Activated CD4-positive, CD25-positive, alpha-beta regulatory T cell treated with anti-CD3 and anti-CD28 coated beads, Interleukin-2, amount 50 U/mL, for 72 hours (primary cell): ENCODE measurements around the gene TMEM121.

Experiments used
- DNase-seq: peaks from one replicate; pipeline ENCODE4 v3.0.0; 2021

The TMEM121 gene

DNA sequence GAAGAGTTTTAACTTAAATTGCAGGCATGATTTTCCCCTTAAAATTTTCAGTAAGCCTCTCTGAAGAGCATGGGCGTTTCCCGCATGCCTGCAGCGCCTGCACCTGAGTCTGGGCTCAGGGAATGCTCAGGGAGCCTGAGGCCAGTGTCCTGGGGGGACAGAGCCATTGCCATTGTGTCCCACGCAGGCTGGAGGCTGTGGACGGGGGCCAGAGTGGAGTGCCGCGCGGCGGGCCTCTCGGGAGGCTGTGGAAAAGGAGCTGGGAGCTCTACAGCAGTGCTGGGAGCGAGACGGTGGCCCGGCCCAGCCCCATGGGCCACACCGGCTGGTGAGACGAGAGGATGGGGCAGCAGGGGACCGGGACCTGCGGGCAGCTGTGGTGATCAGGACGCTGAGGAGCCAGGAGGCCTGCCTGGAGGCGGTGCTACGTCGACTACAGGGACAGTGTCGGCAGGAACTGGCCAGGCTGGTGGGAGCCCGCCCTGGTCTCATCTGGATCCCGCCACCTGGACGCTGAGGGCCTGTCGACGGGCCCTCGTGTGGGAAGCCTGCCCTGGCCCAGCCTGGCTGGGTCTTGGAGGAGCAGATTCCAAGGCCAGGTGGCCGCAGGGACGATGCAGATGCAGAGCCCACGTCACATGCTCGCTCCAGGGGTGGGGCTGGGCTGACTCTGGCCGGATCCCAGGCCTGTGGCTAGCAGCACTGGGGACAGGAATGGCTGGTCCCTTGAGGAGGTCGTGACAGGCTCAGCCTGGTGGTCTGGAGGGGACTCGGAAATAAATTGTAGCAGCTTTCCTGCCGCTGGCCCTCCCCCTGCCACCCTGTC is 27.7 kb upstream of the TMEM121 start:
- no peak for DNase-seq

GRCh38 chr14:105499256-105500035 is 26.9 kb upstream of the TMEM121 start:
- DNase-seq, result no peak

DNA sequence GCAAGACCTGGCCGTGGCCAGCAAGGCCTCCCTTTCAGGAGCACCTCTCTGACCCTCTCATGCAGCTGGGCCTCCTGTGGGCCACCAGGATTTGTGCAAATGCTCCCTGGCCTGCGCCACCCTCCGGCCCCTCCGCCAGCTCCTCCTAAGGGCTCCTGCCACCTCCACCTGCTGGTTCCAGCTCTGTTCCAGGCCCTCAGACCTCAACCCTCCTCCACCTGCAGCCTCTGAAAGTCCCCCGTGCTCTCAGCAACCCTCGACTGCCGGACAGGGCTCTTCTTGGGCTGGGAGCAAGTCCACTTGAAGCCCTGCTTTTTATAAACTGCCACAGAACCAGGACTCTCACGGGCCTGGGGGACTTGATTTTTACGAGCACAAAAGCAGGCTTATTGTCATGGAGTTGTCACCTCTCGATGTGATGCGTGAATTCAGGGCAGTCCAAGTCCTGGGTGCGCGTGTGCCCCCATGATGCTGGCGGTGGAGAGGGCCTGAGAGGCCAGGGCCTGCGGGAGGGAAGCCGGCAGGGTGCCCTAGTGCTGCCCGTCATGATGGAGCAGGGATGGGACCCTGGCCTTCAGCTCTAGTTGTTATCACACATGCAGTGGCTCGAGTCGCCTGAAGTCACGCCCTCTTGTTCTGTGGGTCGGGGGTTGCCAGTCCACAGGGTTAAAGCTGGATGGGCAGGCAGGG is 26.2 kb upstream of the TMEM121 start:
- no peak for DNase-seq

GRCh38 chr14:105500726-105501101 is 25.7 kb upstream of the TMEM121 start:
- no peak for DNase-seq

DNA sequence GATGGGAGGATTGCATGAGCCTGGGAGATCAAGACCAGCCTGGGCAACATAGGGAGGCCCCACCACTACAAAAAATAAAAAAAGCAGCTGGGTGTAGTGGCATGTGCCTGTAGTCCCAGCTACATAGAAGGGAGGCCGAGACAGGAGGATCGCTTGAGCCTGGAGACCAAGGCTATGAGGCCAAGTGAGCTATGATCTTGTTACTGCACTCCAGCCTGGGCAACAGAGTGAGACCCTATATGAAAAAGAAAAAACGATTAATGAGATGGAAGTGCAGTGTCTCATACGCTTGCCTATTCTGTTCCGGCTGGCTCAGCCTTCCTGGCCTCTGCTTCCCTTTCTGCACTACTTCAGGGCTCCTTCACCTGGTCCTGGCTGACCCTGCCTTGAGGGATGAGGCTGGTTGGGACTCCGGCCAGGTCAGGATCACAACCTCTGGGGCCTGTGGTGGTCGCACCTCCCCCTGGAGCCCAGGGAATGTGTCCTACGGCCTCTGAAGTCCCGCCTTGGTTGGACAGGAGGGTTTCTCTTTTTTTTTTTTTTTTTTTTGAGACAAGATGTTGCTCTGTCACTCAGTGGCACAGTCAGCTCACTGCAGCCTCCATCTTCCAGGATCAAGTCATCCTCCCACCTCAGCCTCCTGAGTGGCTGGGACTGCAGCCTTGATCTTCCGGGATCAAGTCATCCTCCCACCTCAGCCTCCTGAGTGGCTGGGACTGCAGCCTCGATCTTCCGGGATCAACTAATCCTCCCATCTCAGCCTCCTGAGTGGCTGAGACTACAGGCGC is 24.7 kb upstream of the TMEM121 start:
- no peak for DNase-seq

GRCh38 chr14:105502446-105503295 is 23.7 kb upstream of the TMEM121 start:
- no peak for DNase-seq

GRCh38 chr14:105503296-105503640 is 23.1 kb upstream of the TMEM121 start:
- DNase-seq, result no peak

DNA sequence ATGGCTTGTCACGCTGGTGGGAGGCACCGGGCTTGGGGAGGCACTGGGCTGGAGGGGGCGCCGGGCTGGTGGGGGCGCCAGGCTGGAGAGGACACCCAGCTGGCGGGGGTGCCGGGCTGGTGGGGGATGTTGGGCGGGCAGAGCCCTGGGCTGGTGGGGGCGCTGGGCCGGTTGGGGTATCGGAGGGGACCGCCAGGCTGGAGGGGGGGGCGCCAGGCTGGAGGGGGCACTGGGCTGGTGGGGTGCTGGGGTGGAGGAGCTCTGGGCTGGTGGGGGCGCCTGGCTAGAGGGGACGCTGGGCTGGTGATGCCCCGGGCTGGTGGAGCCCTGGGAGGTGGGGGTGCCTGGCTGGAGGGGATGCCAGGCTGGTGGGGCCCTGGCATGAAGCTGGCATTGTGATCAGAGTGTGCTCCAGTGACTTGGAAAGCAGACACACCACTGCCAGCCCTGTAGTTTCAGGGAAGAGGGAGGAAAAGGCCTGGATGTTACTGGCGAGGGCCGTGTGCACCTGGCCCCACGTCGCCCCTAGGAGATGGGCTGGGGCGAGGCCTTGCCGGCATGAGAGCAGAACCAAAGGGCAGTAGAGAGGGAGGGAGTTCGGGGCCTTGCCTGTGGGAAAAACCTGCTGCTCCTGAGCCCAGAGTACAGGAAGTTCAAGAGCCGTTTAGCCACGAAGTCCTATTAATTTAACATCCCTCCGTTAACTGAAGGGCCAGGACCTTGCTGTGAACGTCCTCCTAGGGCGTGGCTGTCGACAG is 22.3 kb upstream of the TMEM121 start:
- DNase-seq, result no peak

DNA sequence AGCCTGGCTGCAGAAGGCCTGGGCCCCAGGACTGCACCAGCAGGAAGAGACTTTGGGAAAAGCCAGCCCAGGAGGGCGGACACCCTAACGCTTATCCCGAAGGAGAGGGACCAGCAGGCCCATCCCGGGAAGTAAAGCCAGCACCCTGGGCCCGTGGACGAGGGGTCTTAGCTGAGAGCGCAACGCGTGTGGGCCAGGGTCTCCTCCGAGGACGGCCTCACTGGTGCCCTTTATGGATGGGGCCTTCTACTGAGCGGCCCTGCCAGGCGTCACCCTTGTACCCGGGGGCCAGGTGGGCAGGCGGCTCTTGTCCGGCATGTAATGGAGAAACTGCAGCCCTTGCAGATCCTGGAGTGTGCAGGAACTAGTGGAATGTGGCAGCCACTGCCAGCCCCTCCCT is 21.3 kb upstream of the TMEM121 start:
- no peak for DNase-seq

GRCh38 chr14:105507247-105507646 is 19.1 kb upstream of the TMEM121 start:
- no peak for DNase-seq

- DNase-seq, result no peak
Measured at GRCh38 chr14:105508069-105508468, 18.3 kb upstream of the TMEM121 start.

GRCh38 chr14:105508601-105509000 is 17.8 kb upstream of the TMEM121 start:
- DNase-seq, result no peak

GRCh38 chr14:105517096-105517495 is 9.3 kb upstream of the TMEM121 start:
- DNase-seq, result no peak

GRCh38 chr14:105519946-105520698 is 6.3 kb upstream of the TMEM121 start:
- DNase-seq, result no peak

- DNase-seq, result no peak
Measured at GRCh38 chr14:105525326-105525725, 1.1 kb upstream of the TMEM121 start.

DNA sequence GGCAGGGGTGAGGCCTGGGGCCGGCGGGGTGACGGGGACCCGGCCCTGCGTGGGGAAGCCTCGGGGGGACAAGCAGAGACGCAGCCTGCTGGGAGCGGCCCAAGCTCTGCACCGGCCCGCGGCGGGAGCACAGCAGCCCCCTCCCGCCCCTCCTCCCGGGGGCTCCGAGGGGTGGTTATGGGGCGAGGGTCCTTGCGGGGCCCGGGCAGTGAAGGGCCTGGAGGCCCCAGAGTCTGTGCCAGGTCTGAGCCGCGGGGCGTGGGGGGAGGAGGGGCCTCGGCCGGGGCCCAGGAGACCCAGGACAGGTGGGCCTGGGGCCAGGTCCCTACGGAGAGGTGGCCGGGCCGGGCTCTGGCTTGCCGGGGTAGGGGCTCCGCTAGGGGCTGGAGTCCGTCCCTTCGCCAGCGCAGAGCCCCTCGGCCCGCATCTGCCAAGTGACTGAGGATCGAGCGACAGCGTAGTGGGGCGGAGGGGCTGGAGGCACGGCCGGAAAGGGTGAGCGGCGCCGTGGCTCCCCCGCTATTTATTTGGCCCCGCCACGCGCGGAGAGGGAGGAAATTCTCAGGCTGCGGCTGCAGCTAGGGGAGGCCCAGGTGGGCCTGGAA is 495 bp downstream of the TMEM121 start:
- peak; percentile 34 for DNase-seq

- peak; percentile 32 for DNase-seq
Measured at GRCh38 chr14:105527381-105527825, 1.0 kb downstream of the TMEM121 start.

DNA sequence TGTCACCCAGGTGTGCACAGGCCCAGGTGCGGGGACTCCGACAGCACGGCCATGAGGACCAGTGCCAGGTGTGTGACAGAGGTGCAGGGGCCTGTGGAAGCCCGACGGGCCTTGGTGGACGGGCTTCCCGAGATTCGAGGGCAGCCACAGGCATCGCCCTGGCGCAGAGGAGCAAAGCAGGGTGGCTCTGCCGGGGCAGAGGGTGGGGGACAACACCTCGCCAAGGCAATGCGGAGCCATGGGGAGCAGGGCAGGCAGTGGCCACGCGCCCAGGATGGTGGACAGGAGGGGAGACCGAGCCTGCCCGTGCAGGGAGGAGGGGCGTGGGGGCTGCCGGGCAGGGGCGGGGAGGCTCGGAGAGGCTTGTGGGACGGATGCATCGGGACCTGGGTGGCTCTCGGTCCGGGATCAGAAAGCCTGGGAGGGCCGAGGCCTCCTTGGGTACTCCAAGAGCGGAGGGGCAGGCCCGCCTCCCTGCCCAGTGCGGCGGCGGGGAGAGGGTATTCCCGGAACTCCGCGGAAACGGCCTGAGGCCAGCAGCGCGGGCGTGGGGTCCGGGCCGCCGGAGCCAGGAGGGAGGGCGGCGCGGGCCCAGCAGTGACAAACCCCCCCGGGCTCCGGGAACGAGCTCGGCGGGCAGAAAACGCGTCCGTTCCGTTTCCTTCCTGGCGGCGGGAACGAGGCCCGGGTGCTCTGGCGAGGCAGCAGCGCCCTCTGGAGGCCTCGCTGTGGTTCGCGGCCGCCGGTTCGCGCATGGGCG is 1.6 kb downstream of the TMEM121 start:
- DNase-seq, result peak; percentile 84
